Tibial nerve (tissue), 4 donors: ENCODE results near the gene TSR1.

Experiments
- EP300 ChIP-seq, 2 donors: sonication (generic); formaldehyde crosslinking; IDR thresholded peaks; one replicate each; pipeline ENCODE4 v1.6.1; 2017; ENCODE audit warnings: antibody characterized with exemption in 2 of 2, mild to moderate bottlenecking in 1 of 2
- POLR2A ChIP-seq, 2 donors: fragments of 450-650 bp; IDR thresholded peaks; one replicate each; pipeline ENCODE4 v1.6.1; 2017; ENCODE audit warnings: antibody characterized with exemption in 2 of 2, mild to moderate bottlenecking in 2 of 2, moderate library complexity in 2 of 2
- TF ChIP-seq, protein P1 (sequence below), 5 experiments: fragments of 200-600 bp in 3 of 5; fragments of 450-650 bp in 2 of 5; sonication (generic) in 3 of 5; IDR thresholded peaks; one replicate each; pipeline ENCODE4 v1.5.1; 2016 to 2019; ENCODE audit warnings: antibody characterized with exemption in 5 of 5, mild to moderate bottlenecking in 3 of 5, moderate library complexity in 2 of 5

- no peak for TF ChIP-seq POLR2A (IDR thresholded peaks at IDR 0.05)
- TF ChIP-seq, protein P1, sequence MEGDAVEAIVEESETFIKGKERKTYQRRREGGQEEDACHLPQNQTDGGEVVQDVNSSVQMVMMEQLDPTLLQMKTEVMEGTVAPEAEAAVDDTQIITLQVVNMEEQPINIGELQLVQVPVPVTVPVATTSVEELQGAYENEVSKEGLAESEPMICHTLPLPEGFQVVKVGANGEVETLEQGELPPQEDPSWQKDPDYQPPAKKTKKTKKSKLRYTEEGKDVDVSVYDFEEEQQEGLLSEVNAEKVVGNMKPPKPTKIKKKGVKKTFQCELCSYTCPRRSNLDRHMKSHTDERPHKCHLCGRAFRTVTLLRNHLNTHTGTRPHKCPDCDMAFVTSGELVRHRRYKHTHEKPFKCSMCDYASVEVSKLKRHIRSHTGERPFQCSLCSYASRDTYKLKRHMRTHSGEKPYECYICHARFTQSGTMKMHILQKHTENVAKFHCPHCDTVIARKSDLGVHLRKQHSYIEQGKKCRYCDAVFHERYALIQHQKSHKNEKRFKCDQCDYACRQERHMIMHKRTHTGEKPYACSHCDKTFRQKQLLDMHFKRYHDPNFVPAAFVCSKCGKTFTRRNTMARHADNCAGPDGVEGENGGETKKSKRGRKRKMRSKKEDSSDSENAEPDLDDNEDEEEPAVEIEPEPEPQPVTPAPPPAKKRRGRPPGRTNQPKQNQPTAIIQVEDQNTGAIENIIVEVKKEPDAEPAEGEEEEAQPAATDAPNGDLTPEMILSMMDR (IDR thresholded peaks at IDR 0.05): no peak
- no peak for TF ChIP-seq EP300 (IDR thresholded peaks at IDR 0.05)
These were observed 39.2 kb downstream of the TSR1 start for GRCh38 chr17:2297023-2297422.
